MM.1S (cell line): ENCODE measurements around the gene PAOX.

ENCODE experiments used
- DNase-seq: peaks from one replicate; pipeline ENCODE4 v3.0.0-alpha.2; 2015
- H2AFZ ChIP-seq: fragments of 300-600 bp; sonication (generic); 2 replicates; pipeline ENCODE4 v1.6.0; 2016; ENCODE audit warnings: antibody characterized with exemption, low read length
- H3F3A ChIP-seq: fragments of 300-600 bp; sonication (generic); 2 replicates; pipeline ENCODE4 v1.6.1; 2016; ENCODE audit warnings: mild to moderate bottlenecking, antibody characterized with exemption, low read length, moderate library complexity, mixed read lengths; ENCODE audit not compliant: insufficient read depth
- H3K27ac ChIP-seq: fragments of 300-600 bp; sonication (generic); 2 replicates; pipeline ENCODE4 v1.5.1; 2016; ENCODE audit warnings: mild to moderate bottlenecking, low read length
- H3K27me3 ChIP-seq: fragments of 300-600 bp; sonication (generic); replicated peaks from 2 replicates; pipeline ENCODE4 v1.6.0; 2016; ENCODE audit warnings: low read length; ENCODE audit not compliant: insufficient read depth
- H3K36me3 ChIP-seq: fragments of 300-600 bp; sonication (generic); replicated peaks from 2 replicates; pipeline ENCODE4 v1.6.1; 2016; ENCODE audit warnings: mild to moderate bottlenecking, low read length, mixed read lengths; ENCODE audit not compliant: insufficient read depth
- H3K4me1 ChIP-seq: fragments of 300-600 bp; sonication (generic); 2 replicates; pipeline ENCODE4 v1.6.1; 2016; ENCODE audit warnings: low read length, mixed read lengths
- H3K4me2 ChIP-seq: fragments of 300-600 bp; sonication (generic); 2 replicates; pipeline ENCODE4 v1.6.0; 2016; ENCODE audit warnings: low read depth, low read length
- H3K4me3 ChIP-seq: fragments of 300-600 bp; sonication (generic); 2 replicates; pipeline ENCODE4 v1.5.1; 2016; ENCODE audit warnings: low read length, mixed read lengths
- H3K79me2 ChIP-seq: fragments of 300-600 bp; sonication (generic); 2 replicates; pipeline ENCODE4 v1.6.1; 2016; ENCODE audit warnings: mixed run types, low read length, mixed read lengths
- H3K9ac ChIP-seq: fragments of 300-600 bp; sonication (generic); 2 replicates; pipeline ENCODE4 v1.6.1; 2016; ENCODE audit warnings: low read length, mixed read lengths
- H3K9me2 ChIP-seq: fragments of 300-600 bp; sonication (generic); replicated peaks from 2 replicates; pipeline ENCODE4 v1.6.1; 2016; ENCODE audit warnings: mild to moderate bottlenecking, low read length, mixed read lengths; ENCODE audit not compliant: insufficient read depth
- H3K9me3 ChIP-seq: fragments of 300-600 bp; sonication (generic); replicated peaks from 2 replicates; pipeline ENCODE4 v1.6.1; 2016; ENCODE audit warnings: mild to moderate bottlenecking, low read length, mixed read lengths; ENCODE audit not compliant: insufficient read depth
- H4K20me1 ChIP-seq: fragments of 300-600 bp; sonication (generic); 2 replicates; pipeline ENCODE4 v1.6.1; 2016; ENCODE audit warnings: mild to moderate bottlenecking, low read length, moderate library complexity, mixed read lengths; ENCODE audit not compliant: insufficient read depth
- EZH2 ChIP-seq: fragments of 300-600 bp; sonication (generic); optimal IDR thresholded peaks from 2 replicates; pipeline ENCODE3; 2017; ENCODE audit warnings: low read depth, mild to moderate bottlenecking, antibody characterized with exemption, low read length, mixed read lengths
- EZH2phosphoT487 ChIP-seq: fragments of 300-600 bp; sonication (generic); IDR thresholded peaks from 2 replicates; pipeline ENCODE4 v1.6.1; 2018; ENCODE audit warnings: antibody characterized with exemption, low read length
- TF ChIP-seq, protein P1 (sequence below): fragments of 300-600 bp; sonication (generic); IDR thresholded peaks from 2 replicates; pipeline ENCODE4 v1.5.1; 2016; ENCODE audit warnings: antibody characterized with exemption, low read length, mixed read lengths

The PAOX gene

DNA sequence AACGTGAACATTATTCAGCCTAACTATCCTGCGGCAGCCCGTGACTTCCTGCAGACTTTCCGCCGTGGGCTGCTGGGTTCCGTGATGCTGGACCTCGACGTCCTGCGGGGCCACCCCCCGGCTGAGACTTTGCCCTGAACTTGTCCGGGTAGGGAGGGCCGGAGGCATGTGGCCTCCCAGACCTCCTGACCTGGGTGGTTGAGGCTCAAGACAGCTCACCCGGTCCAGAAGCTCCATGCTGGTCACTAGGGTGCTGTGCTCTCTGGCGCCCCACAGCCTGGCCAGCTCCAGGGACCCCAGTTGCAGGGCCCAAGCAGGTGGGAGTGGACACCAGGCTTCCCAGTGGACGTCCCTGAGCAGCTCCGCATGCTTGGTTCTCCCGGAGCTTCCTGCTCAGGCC is 41.0 kb downstream of the PAOX start:
- no peaks in the 10 kb centered on the region for H3F3A ChIP-seq
- no peak overlapping the region for H2AFZ ChIP-seq
- H3K36me3 ChIP-seq = no peaks in the 10 kb centered on the region

DNA sequence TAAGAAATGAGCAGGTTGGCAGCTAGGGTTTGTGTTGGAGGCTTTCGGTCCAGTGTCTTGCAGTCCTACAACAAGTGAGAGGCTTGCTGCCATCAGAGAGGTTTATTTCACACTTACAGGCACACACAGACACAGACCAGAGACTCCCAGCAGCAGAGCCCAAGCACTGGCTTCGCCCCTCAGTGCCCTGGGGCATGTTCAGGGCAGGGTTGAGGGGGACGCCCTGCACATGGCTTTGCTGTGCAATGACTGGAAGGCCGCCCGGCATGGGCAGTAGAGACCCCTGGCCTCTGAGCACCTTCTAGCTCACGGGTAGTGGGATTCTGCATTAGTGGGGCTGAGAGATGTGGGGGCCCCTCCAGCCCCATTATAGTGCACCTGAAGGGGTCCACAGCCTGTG is 41.5 kb downstream of the PAOX start:
- no peaks in the 10 kb centered on the region for H3K79me2 ChIP-seq
- no peak overlapping the region for H3K4me3 ChIP-seq
- H3F3A ChIP-seq = no peaks in the 10 kb centered on the region
- no peaks in the 10 kb centered on the region for H3K27me3 ChIP-seq
- DNase-seq = no peak
- H3K27ac ChIP-seq = no peak overlapping the region
- no peak overlapping the region for H3K9ac ChIP-seq
- no peak overlapping the region for H2AFZ ChIP-seq
- H4K20me1 ChIP-seq = no peaks in the 10 kb centered on the region
- no peaks in the 10 kb centered on the region for H3K36me3 ChIP-seq
- H3K9me3 ChIP-seq = no peaks in the 10 kb centered on the region
- no peaks in the 10 kb centered on the region for H3K9me2 ChIP-seq
- TF ChIP-seq EZH2 (no peak), EZH2phosphoT487 (no peak)
- TF ChIP-seq, protein P1, sequence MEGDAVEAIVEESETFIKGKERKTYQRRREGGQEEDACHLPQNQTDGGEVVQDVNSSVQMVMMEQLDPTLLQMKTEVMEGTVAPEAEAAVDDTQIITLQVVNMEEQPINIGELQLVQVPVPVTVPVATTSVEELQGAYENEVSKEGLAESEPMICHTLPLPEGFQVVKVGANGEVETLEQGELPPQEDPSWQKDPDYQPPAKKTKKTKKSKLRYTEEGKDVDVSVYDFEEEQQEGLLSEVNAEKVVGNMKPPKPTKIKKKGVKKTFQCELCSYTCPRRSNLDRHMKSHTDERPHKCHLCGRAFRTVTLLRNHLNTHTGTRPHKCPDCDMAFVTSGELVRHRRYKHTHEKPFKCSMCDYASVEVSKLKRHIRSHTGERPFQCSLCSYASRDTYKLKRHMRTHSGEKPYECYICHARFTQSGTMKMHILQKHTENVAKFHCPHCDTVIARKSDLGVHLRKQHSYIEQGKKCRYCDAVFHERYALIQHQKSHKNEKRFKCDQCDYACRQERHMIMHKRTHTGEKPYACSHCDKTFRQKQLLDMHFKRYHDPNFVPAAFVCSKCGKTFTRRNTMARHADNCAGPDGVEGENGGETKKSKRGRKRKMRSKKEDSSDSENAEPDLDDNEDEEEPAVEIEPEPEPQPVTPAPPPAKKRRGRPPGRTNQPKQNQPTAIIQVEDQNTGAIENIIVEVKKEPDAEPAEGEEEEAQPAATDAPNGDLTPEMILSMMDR = no peak
- no peaks in the 10 kb centered on the region for H3K4me1 ChIP-seq
- no peak overlapping the region for H3K4me2 ChIP-seq

More for the DNA sequence above, 41.0 kb downstream of the PAOX start:
- TF ChIP-seq EZH2 (no peak), EZH2phosphoT487 (no peak)
- TF ChIP-seq, protein P1 = no peak
- DNase-seq = no peak
- H3K4me2 ChIP-seq = no peak overlapping the region
- H3K27ac ChIP-seq = no peak overlapping the region
- no peaks in the 10 kb centered on the region; the same call in 1 of the 2 replicates for H3K79me2 ChIP-seq
- no peaks in the 10 kb centered on the region for H3K4me1 ChIP-seq
- H3K9me3 ChIP-seq = no peaks in the 10 kb centered on the region
- no peaks in the 10 kb centered on the region for H3K9me2 ChIP-seq
- H3K4me3 ChIP-seq = no peak overlapping the region
- H3K27me3 ChIP-seq = no peaks in the 10 kb centered on the region
- no peaks in the 10 kb centered on the region for H4K20me1 ChIP-seq
- no peak overlapping the region for H3K9ac ChIP-seq

DNA sequence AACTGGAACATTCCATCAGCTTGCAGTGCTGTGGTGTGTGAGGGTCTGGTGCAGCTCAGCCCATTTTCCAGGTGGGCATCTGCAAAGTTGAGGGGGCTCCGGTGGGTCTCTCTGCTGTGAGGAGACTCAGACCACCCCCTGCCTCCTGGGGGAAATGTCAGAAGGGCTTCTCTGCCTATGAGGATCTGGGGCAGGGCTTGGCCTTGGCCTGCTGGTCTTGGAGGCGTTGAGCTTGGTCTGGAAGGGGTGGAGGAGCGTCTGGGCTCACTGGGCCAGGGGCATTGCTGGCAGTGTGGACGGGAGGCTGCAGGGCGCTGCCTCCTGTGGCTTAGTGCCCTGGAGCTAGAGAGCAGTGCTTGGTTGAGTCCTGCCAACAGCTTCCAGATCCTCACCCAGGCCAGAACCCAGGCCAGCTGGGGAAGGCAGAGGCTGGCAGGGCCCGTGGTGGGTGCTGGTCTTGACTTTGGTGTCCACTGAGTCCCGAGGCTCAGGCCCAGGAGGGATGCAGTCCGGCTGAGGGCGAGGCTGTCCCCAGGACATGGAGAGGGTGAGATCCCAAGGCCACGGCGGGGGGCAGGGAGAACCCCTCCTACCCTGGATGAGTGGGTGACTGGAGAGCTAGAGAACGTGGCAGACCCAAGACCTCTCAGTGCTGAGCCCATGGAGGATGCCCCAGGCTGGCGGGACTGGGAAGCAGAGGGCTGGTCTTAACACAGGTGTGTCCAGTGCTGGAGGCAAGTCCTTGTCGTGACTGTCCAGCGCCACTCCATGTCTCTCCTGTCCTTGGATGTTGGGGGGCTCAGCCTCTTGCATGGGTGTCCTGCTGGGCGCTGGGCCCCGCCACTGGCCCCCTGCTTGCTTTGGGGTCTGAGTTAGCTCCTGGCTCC is 42.5 kb downstream of the PAOX start:
- TF ChIP-seq EZH2 (no peak), EZH2phosphoT487 (no peak)
- TF ChIP-seq, protein P1 = no peak
- Histone ChIP-seq H4K20me1 (no peaks in the 10 kb centered on the region), H3K9ac (no peak overlapping the region), H3K79me2 (no peaks in the 10 kb centered on the region), H3K9me3 (no peaks in the 10 kb centered on the region), H2AFZ (no peak overlapping the region), H3K4me2 (no peak overlapping the region), H3F3A (no peaks in the 10 kb centered on the region), H3K4me1 (no peaks in the 10 kb centered on the region), H3K9me2 (no peaks in the 10 kb centered on the region), H3K27ac (no peak overlapping the region), H3K27me3 (no peaks in the 10 kb centered on the region), H3K4me3 (no peak overlapping the region), H3K36me3 (no peaks in the 10 kb centered on the region)
- DNase-seq = no peak
